GM21423 (cell line): ENCODE data around the gene GPR62.
"Not testable (repeated sequence)": the region's sequence is repeated elsewhere in the genome, so short reads cannot be mapped to it uniquely, and the experiment has no call there.

Experiments used
- ATAC-seq: cut with Tn5 transposase; IDR thresholded peaks from one replicate; pipeline ENCODE4 v1.9.1; 2021; ENCODE audit warnings: mild to moderate bottlenecking, moderate library complexity; ENCODE audit not compliant: unreplicated experiment

Gene GPR62

DNA sequence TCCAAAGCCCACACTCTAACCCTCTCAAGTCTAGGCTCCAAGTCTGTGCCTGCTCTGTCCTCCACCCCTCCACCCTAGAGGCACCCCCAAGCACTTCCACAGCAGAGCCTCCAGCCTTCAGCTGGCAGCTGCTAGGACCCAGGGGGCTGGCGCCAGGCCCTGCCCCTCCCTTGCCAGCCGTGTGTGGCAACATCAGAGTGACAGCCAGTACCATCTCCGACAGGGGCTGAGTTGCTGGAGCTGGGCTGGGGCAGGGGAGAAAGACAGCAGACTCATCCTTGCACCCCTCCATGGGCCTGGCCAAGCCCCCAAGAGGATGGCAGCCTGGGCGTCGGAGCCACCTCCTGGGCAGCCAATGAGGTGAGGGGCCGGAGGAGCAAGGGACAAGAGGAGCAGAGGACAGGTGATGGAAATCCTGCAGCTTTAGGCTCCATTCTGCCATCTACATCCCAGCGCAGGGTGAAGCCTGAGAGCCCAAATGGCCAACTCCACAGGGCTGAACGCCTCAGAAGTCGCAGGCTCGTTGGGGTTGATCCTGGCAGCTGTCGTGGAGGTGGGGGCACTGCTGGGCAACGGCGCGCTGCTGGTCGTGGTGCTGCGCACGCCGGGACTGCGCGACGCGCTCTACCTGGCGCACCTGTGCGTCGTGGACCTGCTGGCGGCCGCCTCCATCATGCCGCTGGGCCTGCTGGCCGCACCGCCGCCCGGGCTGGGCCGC lies at the start of gene GPR62:
Gene GPR62 (plus strand): TSS at position 207 of the 718 bp plus-strand sequence. CDS start 272 bp downstream, at position 479.
- no peak for ATAC-seq

DNA sequence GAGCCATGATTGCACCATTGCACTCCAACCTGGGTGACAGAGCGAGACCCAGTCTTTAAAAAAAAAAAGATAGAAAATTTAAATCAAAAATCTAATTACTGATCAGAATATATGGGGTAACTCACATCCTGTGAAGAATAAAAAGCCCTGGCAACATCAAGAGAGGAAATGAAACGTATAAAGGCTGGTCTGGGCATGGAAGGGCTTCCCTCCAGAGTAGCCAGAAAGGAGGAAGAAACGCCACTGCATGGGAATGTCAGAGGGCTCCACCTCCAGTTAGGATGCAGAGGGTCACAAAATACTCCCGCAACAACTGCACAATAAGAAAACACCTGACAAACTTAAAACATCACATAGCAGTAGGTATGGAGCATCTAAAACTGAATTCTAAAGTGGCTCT lies 47.2 kb upstream of the GPR62 start:
- ATAC-seq: no peak

GRCh38 chr3:51916418-51916817 lies 38.8 kb upstream of the GPR62 start:
- no peak for ATAC-seq

- no peak for ATAC-seq
Measured at GRCh38 chr3:51921081-51921578, 34.1 kb upstream of the GPR62 start.

DNA sequence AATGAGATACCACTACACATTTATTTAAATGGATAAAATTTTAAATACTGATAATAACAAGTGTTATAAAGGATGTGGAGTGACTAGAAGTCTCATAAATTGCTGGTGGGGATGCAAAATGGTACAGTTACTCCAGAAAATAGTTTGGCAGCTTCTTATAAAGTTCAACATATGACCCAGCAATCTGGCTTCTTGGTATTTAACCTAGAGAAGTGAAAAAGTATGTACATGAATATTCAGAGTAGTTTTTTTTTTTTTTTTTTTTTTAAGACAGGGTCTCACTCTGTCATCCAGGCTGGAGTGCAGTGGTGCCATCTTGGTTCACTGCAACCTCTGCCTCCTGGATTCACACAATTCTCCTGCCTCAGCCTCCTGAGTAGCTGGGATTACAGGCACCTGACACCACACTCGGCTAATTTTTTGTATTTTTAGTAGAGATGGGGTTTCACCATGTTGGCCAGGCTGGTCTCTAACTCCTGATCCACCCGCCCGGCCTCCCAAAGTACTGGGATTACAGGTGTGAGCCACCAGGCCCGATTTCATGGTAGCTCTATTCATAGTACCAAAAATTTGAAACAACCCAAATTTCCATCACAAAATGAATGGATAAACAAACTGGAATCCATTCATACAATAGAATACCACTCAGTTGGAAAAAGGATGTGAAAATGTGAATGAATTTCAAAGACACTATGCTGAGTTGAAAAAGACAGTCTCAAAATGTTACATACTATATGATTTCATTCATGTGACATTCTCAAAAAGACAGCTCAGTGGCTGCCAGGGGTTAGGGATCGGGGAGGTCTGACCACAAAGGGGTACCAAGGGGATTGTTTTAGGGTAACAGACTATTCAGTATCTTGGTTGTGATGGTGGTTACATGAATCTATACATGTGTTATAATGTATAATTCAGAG lies 27.9 kb upstream of the GPR62 start:
- ATAC-seq: no peak

- ATAC-seq: no peak
Measured at GRCh38 chr3:51928438-51928837, 26.7 kb upstream of the GPR62 start.

DNA sequence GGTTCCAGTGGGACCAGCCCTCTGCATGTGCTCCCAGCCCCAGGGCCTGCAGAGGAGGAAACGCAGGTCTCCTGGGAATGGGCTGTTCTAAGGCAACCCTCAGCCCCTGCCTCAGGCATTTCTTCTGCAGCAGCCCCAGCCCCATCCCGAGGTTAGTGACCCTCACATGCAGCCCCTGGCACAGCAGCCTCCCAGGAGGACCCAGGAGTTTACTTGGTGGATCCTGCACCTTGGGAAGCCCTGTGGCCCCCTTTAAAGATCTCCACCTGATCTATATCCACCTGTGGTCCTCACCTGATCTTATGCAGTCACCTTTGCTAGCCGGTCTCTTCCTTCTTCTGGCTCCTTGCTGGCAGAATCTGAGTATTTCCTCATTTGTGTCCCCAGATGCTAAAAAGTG lies 26.2 kb upstream of the GPR62 start:
- ATAC-seq: not testable (repeated sequence)

- ATAC-seq: no peak
Measured at GRCh38 chr3:51929420-51930003, 25.7 kb upstream of the GPR62 start.

GRCh38 chr3:51930439-51930838 lies 24.7 kb upstream of the GPR62 start:
- no peak for ATAC-seq

- ATAC-seq: no peak
Measured at GRCh38 chr3:51931756-51932155, 23.4 kb upstream of the GPR62 start.

DNA sequence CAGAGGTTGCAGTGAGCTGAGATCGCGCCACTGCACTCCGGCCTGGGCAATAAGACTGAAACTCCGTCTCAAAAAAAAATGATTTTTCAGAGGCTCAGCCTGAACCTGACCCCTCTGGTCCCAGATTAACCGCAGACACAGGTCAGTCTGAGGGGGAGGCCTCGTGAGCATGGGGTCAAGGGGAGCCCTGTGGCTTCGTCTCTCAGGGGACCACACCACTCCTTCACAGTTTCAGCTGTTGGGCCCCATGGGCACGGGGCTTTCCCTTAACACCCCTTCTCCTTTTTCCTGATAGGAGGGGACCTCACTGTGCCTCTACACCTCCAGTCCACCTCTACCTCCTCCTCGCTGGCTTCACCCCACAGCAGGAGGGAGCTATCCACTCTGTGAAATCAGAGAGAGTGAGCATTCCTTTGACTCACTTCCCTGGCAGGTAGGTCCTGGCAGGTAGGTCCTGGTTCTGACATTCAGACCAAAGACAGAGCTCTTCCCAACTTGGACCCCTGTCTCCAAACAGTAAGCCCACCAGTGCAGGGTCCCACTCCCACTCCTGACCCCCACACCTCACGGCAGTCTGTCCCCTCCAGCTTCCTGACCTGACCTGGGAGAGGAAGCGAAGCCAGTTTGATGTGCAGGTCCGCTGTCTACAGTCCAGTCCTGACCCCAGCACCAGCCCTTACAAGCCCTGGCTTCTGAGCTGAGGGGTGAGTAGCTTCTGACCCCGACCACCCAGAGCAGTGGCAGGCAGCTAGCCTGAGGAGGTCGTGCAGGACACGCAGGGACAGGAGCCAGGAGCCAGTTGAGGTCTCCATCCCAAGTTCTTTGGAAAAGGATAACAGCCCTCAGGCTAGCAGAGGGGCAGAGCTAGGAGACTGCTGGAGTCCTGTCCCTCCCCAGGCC lies 22.5 kb upstream of the GPR62 start:
- no peak for ATAC-seq

DNA sequence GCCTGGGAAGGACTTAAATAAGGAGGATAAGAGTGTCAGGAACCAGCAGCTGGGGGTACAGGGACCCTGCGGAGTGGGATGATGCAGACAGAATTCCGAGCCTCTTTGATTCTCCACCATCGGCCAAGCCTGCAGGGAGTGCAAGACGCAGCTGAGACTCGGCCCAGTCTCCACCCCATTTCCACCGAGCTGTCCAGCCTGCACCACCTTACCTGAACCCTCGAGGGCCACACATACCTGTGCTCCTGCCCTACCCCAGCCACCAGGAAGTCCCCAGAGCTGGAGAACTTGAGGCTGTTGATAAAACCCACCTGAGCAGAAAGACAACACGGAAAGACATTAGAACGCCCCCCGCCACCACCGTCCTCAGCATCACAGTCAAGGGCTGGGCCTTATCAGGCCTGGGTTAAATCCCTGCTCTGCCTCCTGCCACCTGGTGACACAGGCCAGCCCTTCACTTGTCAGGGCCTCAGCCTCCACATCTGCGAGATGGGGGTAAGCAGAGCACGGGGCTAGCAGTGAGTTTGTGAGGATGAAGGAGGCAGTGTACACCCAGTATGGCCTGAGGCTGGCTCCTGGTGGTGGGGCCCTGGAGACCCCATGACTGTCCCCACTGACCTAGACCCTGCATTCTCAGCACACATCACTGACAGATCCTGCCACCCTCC lies 21.6 kb upstream of the GPR62 start:
- no peak for ATAC-seq

DNA sequence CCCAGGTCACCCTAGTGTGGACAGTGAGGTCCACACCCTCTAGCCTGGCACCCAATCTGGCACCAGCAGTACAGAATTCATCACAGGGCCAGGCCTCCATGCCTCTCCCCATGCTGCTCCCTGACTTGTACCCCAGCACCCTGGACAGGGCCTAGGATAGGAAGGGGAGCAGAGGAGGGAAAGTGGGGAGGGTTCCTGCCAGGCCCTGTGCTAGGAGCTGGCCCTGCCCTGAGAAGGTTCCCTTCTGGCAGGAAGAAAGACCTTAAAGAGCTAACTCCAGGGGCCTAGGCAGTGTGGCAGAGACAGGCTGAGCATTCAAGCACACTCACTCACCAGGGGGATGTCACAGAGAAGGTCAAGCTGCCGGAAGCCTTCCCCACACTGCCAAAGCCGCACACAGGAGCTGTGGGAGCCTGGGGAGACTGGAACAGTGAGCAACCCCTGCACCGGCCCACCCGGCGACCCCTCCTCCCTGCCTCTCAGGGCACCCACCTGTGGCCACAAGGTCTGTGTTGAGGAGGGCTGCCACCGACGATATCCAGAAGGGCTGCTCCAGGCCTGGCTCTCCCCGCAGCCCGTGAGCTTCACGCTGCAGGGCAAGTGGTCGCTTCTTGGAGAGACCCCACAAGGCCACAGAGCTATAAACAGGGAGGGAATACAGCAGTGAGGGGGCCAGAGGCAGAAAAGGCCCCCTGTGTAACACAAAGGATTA lies 20.9 kb upstream of the GPR62 start:
- ATAC-seq: no peak

DNA sequence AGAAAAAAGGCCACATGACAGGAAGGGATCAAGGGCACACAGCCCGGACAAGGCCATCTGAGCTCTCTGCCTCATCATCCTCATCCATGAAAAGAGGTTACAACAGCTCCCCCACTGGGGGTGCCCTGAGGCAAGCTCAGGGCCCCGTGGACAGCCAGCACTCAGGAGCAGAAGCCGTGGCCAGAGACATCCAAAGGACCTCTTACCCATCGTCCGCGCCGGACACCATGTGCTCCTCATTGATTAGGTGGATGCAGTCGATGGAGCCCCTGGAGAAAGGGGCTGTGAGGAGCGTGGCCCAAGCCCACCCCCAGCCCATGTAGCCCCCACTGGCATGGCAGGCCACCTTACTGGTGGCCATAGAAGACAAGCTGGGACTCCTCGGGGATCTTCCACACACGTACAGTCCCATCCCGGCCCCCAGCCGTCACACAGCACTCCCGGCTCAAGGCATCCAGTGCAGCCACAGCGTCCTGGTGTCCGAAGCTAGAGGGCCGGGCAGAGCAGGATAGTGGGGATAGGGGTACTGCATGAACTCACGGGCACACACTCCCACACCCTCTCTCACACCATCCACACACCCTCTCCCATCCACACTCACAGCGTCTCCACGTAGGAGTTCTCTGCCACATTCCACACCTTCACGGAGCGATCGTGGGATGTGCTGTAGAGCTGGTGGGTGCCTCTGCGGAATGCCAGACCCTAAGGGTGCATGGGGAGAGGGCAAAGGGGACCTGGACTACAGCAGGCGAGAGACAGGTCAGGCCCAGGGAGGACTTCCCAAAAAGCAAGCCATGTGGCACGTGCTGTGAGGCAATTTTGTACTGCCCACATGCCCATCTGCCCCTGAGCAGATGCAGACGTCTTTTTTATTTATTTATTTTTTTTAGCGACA lies 19.9 kb upstream of the GPR62 start:
- no peak for ATAC-seq

GRCh38 chr3:51935886-51936755 lies 19.1 kb upstream of the GPR62 start:
- ATAC-seq: no peak

DNA sequence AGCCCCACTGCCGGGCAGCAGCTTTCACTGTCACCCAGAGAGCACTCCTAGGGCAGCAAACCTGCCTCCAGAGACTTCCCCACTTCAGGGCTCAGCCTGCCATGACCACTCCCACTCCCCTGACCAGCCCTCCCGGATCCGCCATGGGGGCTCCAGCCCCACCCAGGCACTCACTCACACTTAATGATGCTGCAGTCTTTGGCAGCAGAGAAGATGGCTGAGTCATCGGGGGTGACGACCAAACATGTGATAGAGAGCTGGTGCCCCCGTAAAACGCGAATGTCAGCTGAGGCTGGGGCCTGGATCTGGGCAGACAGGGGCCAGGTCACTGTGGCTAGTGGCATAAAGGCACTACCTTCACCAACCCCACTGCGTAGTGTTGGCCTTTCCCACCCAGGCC lies 18.2 kb upstream of the GPR62 start:
- ATAC-seq: no peak
